ENCODE results near the gene ZNF407.
A peak's percentile ranks its signal among the peaks of the same experiment; 100 is the strongest.

Gene ZNF407

DNA sequence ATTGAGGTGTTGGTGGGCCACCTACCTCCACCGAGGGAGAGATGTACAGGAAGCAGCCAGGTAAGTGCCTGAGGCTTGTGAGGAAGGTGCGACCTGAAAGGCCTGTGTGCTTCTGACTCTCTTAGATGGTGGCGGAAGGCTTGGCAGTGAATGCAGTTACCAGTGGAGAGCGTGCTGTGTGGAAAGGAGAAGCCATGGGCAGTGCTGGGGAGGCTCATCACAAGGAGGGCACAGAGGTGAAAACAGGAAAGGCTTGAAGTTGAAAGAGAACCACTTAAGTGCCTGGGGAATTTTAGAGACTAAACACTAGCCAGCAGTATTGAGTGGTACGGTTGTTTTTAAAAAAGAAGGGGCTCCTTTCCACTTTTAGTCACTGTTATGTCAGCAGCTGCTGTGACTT is 130.9 kb downstream of the ZNF407 start:
- DNase-seq (ENCODE audit: low read depth, low spot score) = no peak

DNA sequence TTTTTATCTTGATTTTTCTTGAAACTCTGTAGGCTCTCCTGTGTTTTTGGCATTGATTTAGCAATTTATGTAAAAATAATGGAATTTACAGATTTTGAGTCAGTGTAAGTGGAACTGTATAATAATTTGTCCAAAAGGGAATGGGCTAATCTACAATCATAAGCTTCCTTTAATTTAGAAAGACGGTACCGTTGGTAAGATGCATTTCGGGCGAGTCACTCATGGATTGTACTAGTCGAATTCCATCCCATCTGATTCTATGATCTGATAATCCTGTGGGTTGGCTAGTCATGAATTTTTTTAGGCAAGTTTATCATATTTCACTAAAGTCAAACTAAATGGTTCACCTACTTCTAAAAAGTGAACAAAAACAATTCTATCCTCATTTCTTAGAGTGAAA is 133.4 kb downstream of the ZNF407 start:
- no peak for DNase-seq (ENCODE audit: low read depth, low spot score)

GRCh38 chr18:74732380-74732779 is 134.7 kb downstream of the ZNF407 start:
- no peak for DNase-seq (ENCODE audit: low read depth, low spot score)

DNA sequence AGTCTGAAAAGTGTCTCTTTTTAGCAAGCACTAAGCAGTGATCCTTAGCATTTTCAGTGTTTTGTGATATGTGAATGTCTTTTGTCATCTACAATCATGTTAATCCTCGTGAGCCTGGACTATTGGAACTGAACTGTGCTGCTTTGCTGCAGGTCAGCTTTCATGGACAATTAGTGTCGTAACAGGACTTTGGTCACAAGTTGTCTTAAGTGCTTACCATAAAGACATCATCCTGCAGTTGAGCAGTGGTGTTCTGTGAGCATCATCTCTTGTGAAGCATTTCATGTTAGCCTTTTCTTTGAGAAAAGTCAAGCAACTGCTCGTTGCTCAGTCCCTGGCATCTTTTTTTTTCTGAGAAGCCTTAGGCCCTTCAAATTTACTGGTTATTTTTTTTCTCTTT is 135.9 kb downstream of the ZNF407 start:
- no peak for DNase-seq (ENCODE audit: low read depth, low spot score)

- DNase-seq (ENCODE audit: low read depth, low spot score) = no peak
Measured at GRCh38 chr18:74734013-74734444, 136.4 kb downstream of the ZNF407 start.

DNA sequence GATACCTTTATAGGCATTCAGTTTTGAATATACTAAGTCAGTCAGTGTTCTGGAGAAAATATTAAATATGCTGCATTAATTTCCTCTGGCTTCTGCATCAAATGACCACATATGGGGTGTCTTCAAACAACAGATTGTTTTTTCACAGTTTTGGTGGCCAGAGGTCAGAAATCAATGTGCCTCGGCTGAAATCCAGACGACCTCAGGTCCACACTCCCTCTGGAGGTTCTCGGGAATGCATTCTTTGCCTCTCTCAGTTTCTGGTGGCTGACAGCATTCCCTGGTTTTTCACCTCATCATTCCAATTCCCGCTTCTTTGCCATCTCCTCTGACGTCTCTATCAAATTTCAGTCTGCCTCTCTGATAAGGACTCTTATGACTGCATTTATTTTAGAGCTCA is 142.3 kb downstream of the ZNF407 start:
- DNase-seq (ENCODE audit: low read depth, low spot score) = no peak

- no peak for DNase-seq (ENCODE audit: low read depth, low spot score)
Measured at GRCh38 chr18:74742573-74743243, 145.0 kb downstream of the ZNF407 start.

- DNase-seq (ENCODE audit: low read depth, low spot score) = no peak
Measured at GRCh38 chr18:74745633-74746403, 148.1 kb downstream of the ZNF407 start.

GRCh38 chr18:74748809-74749208 is 151.1 kb downstream of the ZNF407 start:
- DNase-seq (ENCODE audit: low read depth, low spot score) = no peak

- no peak for DNase-seq (ENCODE audit: low read depth, low spot score)
Measured at GRCh38 chr18:74758995-74759394, 161.3 kb downstream of the ZNF407 start.

DNA sequence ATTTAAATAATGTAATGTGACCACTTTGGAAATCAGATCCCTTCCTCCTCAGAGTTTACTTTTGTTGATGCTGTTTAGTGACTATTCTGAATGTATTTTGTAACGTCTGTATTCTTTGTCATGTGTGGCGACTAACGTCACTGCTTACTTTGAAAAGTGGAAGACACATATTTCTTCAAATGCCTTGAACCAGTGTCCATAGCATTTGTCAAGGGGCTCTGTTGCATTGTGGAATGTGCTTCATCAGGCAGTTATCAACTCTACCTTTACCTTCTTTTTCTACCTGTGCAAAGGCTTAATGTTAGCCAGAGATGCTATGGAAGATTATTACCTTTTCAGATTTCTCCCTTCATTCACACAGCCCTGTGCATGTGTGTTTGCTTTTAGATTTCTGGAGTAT is 162.4 kb downstream of the ZNF407 start:
- no peak for DNase-seq (ENCODE audit: low read depth, low spot score)

DNA sequence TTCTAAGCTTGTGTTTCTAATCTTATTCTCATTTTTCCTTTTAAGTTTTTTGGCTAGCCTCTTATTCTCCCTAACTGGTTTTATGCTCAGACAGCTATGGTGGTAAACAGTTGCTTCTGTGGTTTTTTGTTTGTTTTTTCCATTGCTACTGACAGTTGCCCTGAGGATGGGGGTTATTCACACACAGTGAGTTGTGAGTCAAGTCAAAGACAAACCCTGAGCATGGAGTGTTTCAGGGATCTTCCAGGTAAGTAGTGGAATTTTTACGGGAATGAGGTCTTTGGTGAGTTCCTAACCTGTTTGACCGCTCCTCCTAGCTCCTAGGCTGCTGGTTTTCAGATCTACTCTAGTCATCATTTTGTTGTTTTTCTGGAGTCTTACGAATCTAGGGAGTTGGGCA is 162.8 kb downstream of the ZNF407 start:
- DNase-seq (ENCODE audit: low read depth, low spot score) = no peak

- no peak for DNase-seq (ENCODE audit: low read depth, low spot score)
Measured at GRCh38 chr18:74766251-74766650, 168.6 kb downstream of the ZNF407 start.

- DNase-seq (ENCODE audit: low read depth, low spot score) = no peak
Measured at GRCh38 chr18:74768096-74768495, 170.4 kb downstream of the ZNF407 start.

DNA sequence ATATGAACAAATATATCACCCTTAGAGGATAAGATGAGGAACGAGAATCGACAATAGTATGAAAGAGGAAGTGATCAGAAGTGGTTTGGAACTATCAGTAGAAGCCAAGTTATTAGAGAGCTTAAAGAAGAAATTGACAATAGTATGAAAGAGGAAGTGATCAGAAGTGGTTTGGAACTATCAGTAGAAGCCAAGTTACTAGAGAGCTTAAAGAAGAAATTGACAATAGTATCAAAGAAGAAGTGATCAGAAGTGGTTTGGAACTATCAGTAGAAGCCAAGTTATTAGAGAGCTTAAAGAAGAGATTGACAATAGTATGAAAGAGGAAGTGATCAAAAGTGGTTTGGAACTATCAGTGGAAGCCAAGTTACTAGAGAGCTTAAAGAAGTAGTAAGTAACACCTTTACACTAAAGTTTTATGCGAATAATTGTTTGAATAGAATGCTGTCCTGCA is 175.5 kb downstream of the ZNF407 start:
- no peak for DNase-seq (ENCODE audit: low read depth, low spot score)

DNA sequence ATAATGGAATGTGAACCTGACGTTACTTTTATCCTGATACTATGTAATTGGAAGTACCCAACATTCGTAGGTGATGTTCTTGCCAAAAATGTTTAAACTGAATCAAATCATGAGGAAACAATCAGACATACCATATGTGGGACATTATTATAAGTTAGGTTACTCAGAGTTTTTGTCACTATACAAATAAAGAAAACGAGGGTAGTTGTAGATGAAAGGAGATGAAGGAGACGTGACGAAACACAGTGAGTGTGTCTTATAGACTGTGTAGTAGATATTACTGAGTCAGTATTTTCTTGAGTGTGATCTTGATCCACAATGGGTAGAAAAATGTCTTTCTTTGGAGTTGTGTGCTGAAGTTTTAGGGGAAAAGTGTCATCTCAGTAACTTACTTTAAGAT is 176.8 kb downstream of the ZNF407 start:
- no peak for DNase-seq (ENCODE audit: low read depth, low spot score)

GRCh38 chr18:74775239-74775638 is 177.6 kb downstream of the ZNF407 start:
- DNase-seq (ENCODE audit: low read depth, low spot score) = peak; percentile 6

GRCh38 chr18:74778191-74778847 is 180.6 kb downstream of the ZNF407 start:
- DNase-seq (ENCODE audit: low read depth, low spot score) = no peak

DNA sequence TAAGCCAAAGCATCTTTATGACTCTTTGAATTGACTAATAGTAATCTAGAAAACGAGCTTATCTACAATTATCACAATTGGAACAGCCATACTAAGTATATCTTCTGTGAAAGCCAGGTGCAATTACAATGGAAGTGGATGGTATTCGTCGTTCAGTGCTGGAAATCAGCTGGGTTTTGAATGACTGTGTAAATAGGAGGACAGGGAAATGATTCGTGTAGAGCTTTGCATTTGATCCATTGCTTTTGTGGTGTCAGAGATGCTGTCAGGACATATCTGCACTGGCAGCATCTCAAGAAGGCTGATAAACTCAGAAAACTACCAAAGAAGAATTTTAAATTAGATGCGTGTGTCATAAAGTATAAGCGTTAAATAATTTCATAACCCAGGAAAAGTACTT is 187.1 kb downstream of the ZNF407 start:
- DNase-seq (ENCODE audit: low read depth, low spot score) = no peak

- no peak for DNase-seq (ENCODE audit: low read depth, low spot score)
Measured at GRCh38 chr18:74785632-74786031, 188.0 kb downstream of the ZNF407 start.

GRCh38 chr18:74788657-74789056 is 191.0 kb downstream of the ZNF407 start:
- DNase-seq (ENCODE audit: low read depth, low spot score) = no peak

GRCh38 chr18:74789078-74789477 is 191.4 kb downstream of the ZNF407 start:
- DNase-seq (ENCODE audit: low read depth, low spot score) = no peak

- DNase-seq (ENCODE audit: low read depth, low spot score) = no peak
Measured at GRCh38 chr18:74790451-74790850, 192.8 kb downstream of the ZNF407 start.

Measured in smooth muscle cell of the brain vasculature (primary cell).